Measurements from ENCODE around the gene CFAP97D1. TPM values are rescaled to one million over a fixed set of nuclear protein-coding genes. Genes with fewer than 3 reads are reported as not detected.

Gene CFAP97D1
- total RNA-seq, 1 donor from 2014 or later = not detected

- TF ChIP-seq CTCF (IDR thresholded peaks at IDR 0.05) = no peak
- Histone ChIP-seq H3K9me3 (no peaks in the 10 kb centered on the region), H3K4me3 (no peak overlapping the region), H3K36me3 (no peaks in the 10 kb centered on the region), H3K27me3 (no peaks in the 10 kb centered on the region), H3K4me1 (peaks cover 3% of the 10 kb centered on the region), H3K27ac (no peak overlapping the region)
- ATAC-seq = peak; percentile 14
- intact Hi-C loops (cut with DNase I) = no loop called here
- DNase-seq = peak; percentile 40
These were observed 42.4 kb downstream of the CFAP97D1 start for GRCh38 chr17:43822570-43823190.

- intact Hi-C loops (cut with DNase I) = no loop called here
- ATAC-seq (peak; percentile 79), DNase-seq (peak; percentile 79)
- TF ChIP-seq CTCF (IDR thresholded peaks at IDR 0.05) = no peak
- no peaks in the 10 kb centered on the region for H3K27me3 ChIP-seq
- H3K27ac ChIP-seq = no peak overlapping the region
- no peak overlapping the region for H3K4me3 ChIP-seq
- no peaks in the 10 kb centered on the region for H3K9me3 ChIP-seq
- H3K4me1 ChIP-seq = peaks cover 3% of the 10 kb centered on the region
- H3K36me3 ChIP-seq = no peaks in the 10 kb centered on the region
These were observed 43.3 kb downstream of the CFAP97D1 start for GRCh38 chr17:43823350-43824084.

DNA sequence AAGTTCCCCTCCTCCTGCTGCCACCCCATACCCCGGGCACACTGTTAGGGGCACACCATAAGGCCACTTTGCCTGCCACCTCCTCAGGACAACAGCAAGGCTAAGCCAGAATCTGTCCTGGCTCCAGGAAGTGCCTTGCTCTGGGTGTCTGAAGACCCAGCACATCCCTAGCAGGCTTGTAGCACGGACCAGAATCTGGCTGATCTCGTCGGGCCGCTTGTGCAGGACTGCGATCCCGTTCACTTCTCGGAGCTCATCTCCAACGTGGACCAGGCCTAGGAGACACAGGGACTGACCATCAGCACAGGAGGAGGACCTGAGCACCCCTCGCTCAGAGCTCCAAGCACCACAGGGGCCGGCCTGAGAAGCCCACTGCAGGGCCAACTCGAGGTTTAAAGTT, 45.3 kb downstream of the CFAP97D1 start:
- H3K9me3 ChIP-seq = no peaks in the 10 kb centered on the region
- DNase-seq = peak; percentile 55
- no peak overlapping the region for H3K4me3 ChIP-seq
- TF ChIP-seq CTCF (IDR thresholded peaks at IDR 0.05) = no peak
- H3K4me1 ChIP-seq = peaks cover 6% of the 10 kb centered on the region
- no peak overlapping the region for H3K27ac ChIP-seq
- intact Hi-C loops (cut with DNase I) = no loop called here
- no peaks in the 10 kb centered on the region for H3K36me3 ChIP-seq
- H3K27me3 ChIP-seq = no peaks in the 10 kb centered on the region
- ATAC-seq = no peak

GRCh38 chr17:43826206-43826605, 46.0 kb downstream of the CFAP97D1 start:
- Histone ChIP-seq H3K27ac (no peak overlapping the region), H3K9me3 (no peaks in the 10 kb centered on the region), H3K4me1 (peaks cover 12% of the 10 kb centered on the region), H3K4me3 (no peak overlapping the region), H3K27me3 (no peaks in the 10 kb centered on the region), H3K36me3 (no peaks in the 10 kb centered on the region)
- intact Hi-C loops (cut with DNase I) = no loop called here
- DNase-seq (peak; percentile 10), ATAC-seq (no peak)
- TF ChIP-seq CTCF (IDR thresholded peaks at IDR 0.05) = no peak

GRCh38 chr17:43827596-43827995, 47.4 kb downstream of the CFAP97D1 start:
- no peak for DNase-seq
- H3K36me3 ChIP-seq = no peaks in the 10 kb centered on the region
- no peak for ATAC-seq
- H3K4me3 ChIP-seq = no peak overlapping the region
- no peak for TF ChIP-seq CTCF (IDR thresholded peaks at IDR 0.05)
- no peaks in the 10 kb centered on the region for H3K27me3 ChIP-seq
- peaks cover 23% of the 10 kb centered on the region for H3K4me1 ChIP-seq
- intact Hi-C loops (cut with DNase I) = no loop called here
- H3K9me3 ChIP-seq = no peaks in the 10 kb centered on the region
- H3K27ac ChIP-seq = no peak overlapping the region
